ENCODE results near the gene SLC6A7. TPM values are rescaled to one million over a fixed set of nuclear protein-coding genes. Genes with fewer than 3 reads are reported as not detected.

Gene SLC6A7
- total and polyA plus RNA-seq, 5 experiments from 2014 or later, result not detected

- DNase-seq, result no peak
These were observed 1.1 kb downstream of the SLC6A7 start for GRCh38 chr5:150190987-150191386.

GRCh38 chr5:150192462-150192861 is 2.6 kb downstream of the SLC6A7 start:
- no peaks in the 10 kb centered on the region for H3K9me3 Mint-ChIP-seq
- no peaks in the 10 kb centered on the region for H3K36me3 Mint-ChIP-seq
- ATAC-seq, result no peak
- no peak for DNase-seq
- peaks cover 17 to 59% (median 37%) of the 10 kb centered on the region in 5 donors for H3K27me3 Mint-ChIP-seq
- H3K4me3 Mint-ChIP-seq, result no peak overlapping the region
- H3K4me1 Mint-ChIP-seq, result peaks cover 0 to 2% (median 0%) of the 10 kb centered on the region in 4 donors
- H3K27ac Mint-ChIP-seq, result no peak overlapping the region
- POLR2A ChIA-PET, result interaction anchor here (0.6 kb wide), 1 partner anchor 944 kb away, joined by 3 read pairs; no protein-coding TSS in a partner anchor

More at GRCh38 chr5:150190987-150191386, 1.1 kb downstream of the SLC6A7 start:
- POLR2A ChIA-PET, result no interaction called here
- Mint-ChIP-seq H3K36me3 (no peaks in the 10 kb centered on the region), H3K27ac (no peak overlapping the region), H3K4me1 (peaks cover 0 to 2% (median 0%) of the 10 kb centered on the region in 4 donors), H3K27me3 (peaks cover 20 to 52% (median 34%) of the 10 kb centered on the region in 5 donors), H3K9me3 (no peaks in the 10 kb centered on the region), H3K4me3 (no peak overlapping the region)
- no peak for ATAC-seq

- Mint-ChIP-seq H3K27ac (no peak overlapping the region), H3K9me3 (no peaks in the 10 kb centered on the region), H3K36me3 (peaks cover 0 to 2% (median 0%) of the 10 kb centered on the region in 3 donors), H3K4me3 (no peak overlapping the region), H3K27me3 (peaks cover 13 to 70% (median 39%) of the 10 kb centered on the region in 5 donors), H3K4me1 (peaks cover 0 to 5% (median 0%) of the 10 kb centered on the region in 4 donors)
- POLR2A ChIA-PET, result no interaction called here
- ATAC-seq (no peak), DNase-seq (no peak)
These were observed 6.0 kb downstream of the SLC6A7 start for GRCh38 chr5:150195736-150196485.

- POLR2A ChIA-PET, result no interaction called here
- H3K27me3 Mint-ChIP-seq, result peaks cover 13 to 68% (median 37%) of the 10 kb centered on the region in 5 donors
- ATAC-seq (no peak), DNase-seq (no peak)
- H3K36me3 Mint-ChIP-seq, result peaks cover 0 to 2% (median 0%) of the 10 kb centered on the region in 3 donors
- H3K4me3 Mint-ChIP-seq, result no peak overlapping the region
- peaks cover 0 to 5% (median 0%) of the 10 kb centered on the region in 4 donors for H3K4me1 Mint-ChIP-seq
- H3K27ac Mint-ChIP-seq, result no peak overlapping the region
- H3K9me3 Mint-ChIP-seq, result no peaks in the 10 kb centered on the region
These were observed 6.7 kb downstream of the SLC6A7 start for GRCh38 chr5:150196514-150196913.

DNA sequence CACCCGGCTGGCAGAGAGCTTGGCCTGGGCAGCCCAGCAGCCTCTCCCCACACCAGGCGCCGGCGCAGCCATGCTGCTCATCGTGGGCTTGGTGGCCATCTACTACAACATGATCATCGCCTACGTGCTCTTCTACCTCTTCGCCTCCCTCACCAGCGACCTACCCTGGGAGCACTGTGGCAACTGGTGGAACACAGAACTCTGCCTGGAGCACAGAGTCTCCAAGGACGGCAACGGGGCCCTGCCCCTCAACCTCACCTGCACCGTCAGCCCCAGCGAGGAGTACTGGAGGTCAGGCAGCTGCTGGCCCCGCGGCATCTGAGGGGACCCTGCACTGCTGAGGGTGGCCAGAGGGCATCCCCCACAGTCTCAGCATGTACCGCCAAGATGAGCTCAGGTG is 7.1 kb downstream of the SLC6A7 start:
- Mint-ChIP-seq H3K4me1 (peaks cover 0 to 5% (median 0%) of the 10 kb centered on the region in 4 donors), H3K4me3 (no peak overlapping the region), H3K27ac (no peak overlapping the region), H3K9me3 (no peaks in the 10 kb centered on the region), H3K27me3 (peaks cover 11 to 64% (median 34%) of the 10 kb centered on the region in 5 donors), H3K36me3 (peaks cover 0 to 2% (median 0%) of the 10 kb centered on the region in 3 donors)
- ATAC-seq, result no peak
- no peak for DNase-seq
- POLR2A ChIA-PET, result no interaction called here

DNA sequence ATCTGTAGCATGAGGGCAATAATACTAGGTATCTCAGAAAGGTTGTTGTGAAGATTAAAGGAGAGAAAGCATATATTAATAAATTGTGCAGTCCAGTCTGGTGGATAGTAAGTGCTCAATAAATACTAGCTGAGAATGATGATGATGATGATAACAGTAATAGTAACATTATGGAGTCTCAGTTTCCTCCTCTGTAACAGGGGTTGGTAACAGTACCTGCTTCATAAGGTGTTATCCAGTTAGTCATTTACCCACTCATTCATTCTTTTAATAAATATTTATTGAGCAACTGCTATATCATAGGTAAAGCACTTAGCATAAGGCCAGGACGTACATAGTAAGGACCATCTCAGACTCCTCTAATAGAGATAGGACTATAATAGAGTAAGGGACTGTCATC is 7.6 kb downstream of the SLC6A7 start:
- POLR2A ChIA-PET, result no interaction called here
- H3K4me1 Mint-ChIP-seq, result peaks cover 0 to 5% (median 0%) of the 10 kb centered on the region in 4 donors
- peak overlapping the region in 1 of 10 donors; percentile 8 for H3K27ac Mint-ChIP-seq
- no peak for DNase-seq
- no peaks in the 10 kb centered on the region for H3K9me3 Mint-ChIP-seq
- ATAC-seq, result no peak
- H3K4me3 Mint-ChIP-seq, result no peak overlapping the region
- H3K36me3 Mint-ChIP-seq, result peaks cover 0 to 2% (median 0%) of the 10 kb centered on the region in 3 donors
- peaks cover 11 to 59% (median 34%) of the 10 kb centered on the region in 5 donors for H3K27me3 Mint-ChIP-seq

DNA sequence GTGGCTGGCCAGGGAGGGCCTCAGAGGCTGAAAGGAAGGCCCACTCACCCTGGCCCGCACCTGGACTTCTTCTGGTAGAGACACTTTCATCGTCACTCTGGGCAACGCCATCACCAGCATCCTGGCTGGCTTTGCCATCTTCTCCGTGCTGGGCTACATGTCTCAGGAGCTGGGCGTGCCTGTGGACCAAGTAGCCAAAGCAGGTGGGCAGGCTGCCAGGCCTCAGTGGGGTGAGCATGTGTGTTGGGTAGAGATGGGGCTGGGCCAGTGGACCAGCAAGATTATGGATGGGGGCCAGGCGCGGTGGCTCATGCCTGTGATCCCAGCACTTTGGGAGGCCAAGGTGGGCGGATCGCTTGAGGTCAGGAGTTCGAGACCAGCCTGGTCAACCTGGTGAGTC is 12.6 kb downstream of the SLC6A7 start:
- peaks cover 9 to 53% (median 25%) of the 10 kb centered on the region in 5 donors for H3K27me3 Mint-ChIP-seq
- H3K4me3 Mint-ChIP-seq, result no peak overlapping the region
- POLR2A ChIA-PET, result no interaction called here
- no peak for DNase-seq
- peak overlapping the region in 1 of 10 donors; percentile 15 for H3K27ac Mint-ChIP-seq
- H3K36me3 Mint-ChIP-seq, result peaks cover 0 to 2% (median 0%) of the 10 kb centered on the region in 3 donors
- H3K9me3 Mint-ChIP-seq, result no peaks in the 10 kb centered on the region
- H3K4me1 Mint-ChIP-seq, result peaks cover 0 to 15% (median 7%) of the 10 kb centered on the region in 4 donors
- ATAC-seq, result no peak

DNA sequence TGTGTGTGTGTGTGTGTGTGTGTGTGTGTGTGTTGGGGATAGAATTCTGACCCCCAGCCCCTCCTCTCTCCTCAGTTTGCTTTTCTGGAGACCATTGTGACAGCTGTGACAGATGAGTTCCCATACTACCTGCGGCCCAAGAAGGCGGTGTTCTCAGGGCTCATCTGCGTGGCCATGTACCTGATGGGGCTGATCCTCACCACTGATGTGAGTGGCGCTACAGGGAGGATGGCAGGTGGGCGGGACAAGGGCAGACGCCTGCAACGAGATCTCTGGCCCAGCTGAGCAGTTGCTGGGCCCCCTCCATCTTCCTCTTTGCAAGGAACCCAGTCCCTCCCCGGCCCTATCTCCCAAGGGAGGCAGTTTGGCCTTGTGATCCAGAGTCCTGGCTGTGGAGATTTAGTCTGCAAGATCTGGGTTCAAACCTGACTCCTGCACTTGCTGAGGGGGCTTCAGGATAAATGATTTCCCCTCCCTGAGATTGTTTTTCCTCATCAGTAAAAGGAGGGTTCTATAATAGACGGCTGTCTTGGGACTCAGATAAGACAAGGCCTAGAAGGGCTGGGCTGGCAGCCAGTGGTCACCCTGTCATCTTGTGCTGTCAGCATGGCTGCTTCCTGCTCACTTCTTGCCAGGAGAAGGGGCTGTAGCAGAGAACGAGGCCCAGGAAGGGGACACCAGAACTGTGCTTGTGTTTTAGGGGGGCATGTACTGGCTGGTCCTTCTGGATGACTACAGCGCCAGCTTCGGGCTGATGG is 14.1 kb downstream of the SLC6A7 start:
- Mint-ChIP-seq H3K27ac (no peak overlapping the region), H3K27me3 (peaks cover 7 to 47% (median 27%) of the 10 kb centered on the region in 5 donors), H3K36me3 (peaks cover 0 to 2% (median 0%) of the 10 kb centered on the region in 3 donors), H3K4me3 (no peak overlapping the region), H3K9me3 (no peaks in the 10 kb centered on the region), H3K4me1 (peaks cover 11 to 30% (median 20%) of the 10 kb centered on the region in 4 donors)
- no peak for ATAC-seq
- POLR2A ChIA-PET, result no interaction called here
- DNase-seq, result no peak

GRCh38 chr5:150204590-150204960 is 14.7 kb downstream of the SLC6A7 start:
- Mint-ChIP-seq H3K9me3 (no peaks in the 10 kb centered on the region), H3K36me3 (peaks cover 0 to 2% (median 0%) of the 10 kb centered on the region in 3 donors), H3K4me1 (peaks cover 17 to 36% (median 25%) of the 10 kb centered on the region in 4 donors), H3K27ac (no peak overlapping the region), H3K27me3 (peaks cover 4 to 41% (median 21%) of the 10 kb centered on the region in 5 donors), H3K4me3 (no peak overlapping the region)
- ATAC-seq (no peak), DNase-seq (no peak)
- POLR2A ChIA-PET, result no interaction called here

DNA sequence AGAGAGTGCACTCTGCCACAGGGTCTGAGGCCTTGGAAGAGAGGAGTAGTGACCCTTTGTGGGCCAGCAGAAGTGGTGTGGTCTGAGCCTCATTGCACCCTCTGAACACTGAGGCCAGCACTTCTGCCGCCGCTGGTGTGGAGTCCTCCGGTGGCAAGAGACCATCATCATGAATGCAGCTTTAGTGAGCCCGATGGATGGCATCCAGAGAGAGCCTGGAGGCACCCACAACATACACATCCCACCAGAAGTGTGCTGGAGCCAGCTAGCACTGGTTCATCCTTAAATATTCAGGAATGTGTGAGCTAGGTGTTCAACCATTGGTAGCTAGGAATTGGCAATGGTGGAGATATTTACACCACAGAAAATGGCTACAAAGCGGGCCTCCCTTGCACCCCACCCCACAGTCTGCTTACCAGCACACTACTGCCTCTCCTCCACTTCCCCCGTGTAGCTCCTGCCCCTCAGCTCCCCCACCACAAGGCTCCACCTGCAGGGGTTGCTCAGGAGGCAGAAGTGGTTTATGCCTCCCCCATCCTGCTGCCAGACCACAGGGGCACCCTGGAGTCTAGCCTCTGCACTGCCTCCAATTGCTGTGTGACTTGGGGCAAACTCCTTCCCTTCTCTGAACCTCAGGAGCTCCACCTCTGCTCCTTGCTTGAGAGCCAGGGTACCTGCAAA is 16.4 kb downstream of the SLC6A7 start:
- Mint-ChIP-seq H3K4me1 (peaks cover 25 to 49% (median 33%) of the 10 kb centered on the region in 4 donors), H3K36me3 (no peaks in the 10 kb centered on the region), H3K4me3 (peak overlapping the region in 1 of 10 donors; percentile 14), H3K27ac (peak overlapping the region in 2 of 10 donors; percentile 3 to 66), H3K9me3 (no peaks in the 10 kb centered on the region), H3K27me3 (peaks cover 1 to 27% (median 17%) of the 10 kb centered on the region in 5 donors)
- POLR2A ChIA-PET, result interaction anchor here (0.5 kb wide), 1 partner anchor 484 kb away, joined by 3 read pairs; no protein-coding TSS in a partner anchor
- peak in 1 of 2 donors; percentile 30 for ATAC-seq
- peak in 1 of 10 donors; percentile 9 for DNase-seq

DNA sequence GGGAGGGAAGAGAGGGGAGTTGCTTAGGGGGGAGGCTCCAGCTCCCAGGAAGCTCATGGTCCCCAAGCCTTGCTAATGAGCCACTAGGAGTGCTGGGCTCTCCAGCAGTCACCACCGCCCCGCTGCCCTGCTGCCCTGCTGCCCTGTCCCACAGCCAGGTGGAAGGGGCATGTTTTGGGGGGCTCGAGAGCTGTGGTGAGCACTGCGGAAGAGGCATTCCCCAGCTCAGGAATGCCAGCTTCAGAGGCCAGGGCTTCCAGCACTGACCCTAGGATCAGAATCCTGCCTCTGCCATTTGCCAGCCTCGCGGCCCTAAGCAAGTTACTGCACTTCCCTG is 16.9 kb downstream of the SLC6A7 start:
- Mint-ChIP-seq H3K27ac (no peak overlapping the region), H3K4me3 (no peak overlapping the region), H3K4me1 (peaks cover 25 to 49% (median 33%) of the 10 kb centered on the region in 4 donors), H3K9me3 (no peaks in the 10 kb centered on the region), H3K36me3 (no peaks in the 10 kb centered on the region), H3K27me3 (peaks cover 1 to 27% (median 17%) of the 10 kb centered on the region in 5 donors)
- POLR2A ChIA-PET, result no interaction called here
- DNase-seq (no peak), ATAC-seq (no peak)
